ENCODE data around the gene EDN2.

DNA sequence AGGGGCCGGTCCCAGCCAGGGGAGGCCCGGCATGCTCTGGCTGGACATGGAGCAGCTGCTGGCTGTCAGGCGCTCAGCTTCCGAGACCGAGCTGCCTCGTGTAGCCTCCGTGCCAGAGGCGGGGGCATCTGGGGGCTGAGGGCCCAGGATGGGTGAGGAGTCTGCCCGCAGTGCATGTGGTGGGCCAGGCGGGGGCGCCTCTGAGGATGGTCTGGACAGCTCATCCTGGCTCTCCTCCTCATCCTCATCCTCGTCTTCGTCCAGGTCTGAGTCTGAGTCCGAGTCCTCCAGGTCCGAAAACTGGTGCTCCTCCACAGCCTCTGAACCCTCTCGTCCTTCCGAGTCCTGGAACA, 28.9 kb upstream of the EDN2 start:
- TF ChIP-seq SUZ12 (IDR thresholded peaks at IDR 0.05; ENCODE audit: extremely low read depth, insufficient read depth, insufficient read length) (no peak), YY1 (IDR thresholded peaks at IDR 0.05; ENCODE audit: insufficient read depth, insufficient read length) (no peak), ZNF274 (IDR thresholded peaks at IDR 0.05; ENCODE audit: low read depth, low read length) (no peak)

All from NT2/D1 (cell line).